LNCAP (cell line): ENCODE measurements around the gene ARHGEF28.

ENCODE experiments used
- CTCF ChIP-seq: fragments of 450-650 bp; IDR thresholded peaks from 2 replicates; pipeline ENCODE4 v1.5.1; 2017; ENCODE audit warnings: mild to moderate bottlenecking

The ARHGEF28 gene

GRCh38 chr5:73670731-73671130 is 44.7 kb downstream of the ARHGEF28 start:
- no peak for TF ChIP-seq CTCF

GRCh38 chr5:73672132-73672531 is 46.1 kb downstream of the ARHGEF28 start:
- no peak for TF ChIP-seq CTCF

GRCh38 chr5:73673161-73673591 is 47.2 kb downstream of the ARHGEF28 start:
- TF ChIP-seq CTCF, result no peak

GRCh38 chr5:73674669-73675004 is 48.6 kb downstream of the ARHGEF28 start:
- no peak for TF ChIP-seq CTCF

- no peak for TF ChIP-seq CTCF
These were observed 52.3 kb downstream of the ARHGEF28 start for GRCh38 chr5:73678322-73678740.

- TF ChIP-seq CTCF, result no peak
These were observed 52.8 kb downstream of the ARHGEF28 start for GRCh38 chr5:73678807-73679206.

- no peak for TF ChIP-seq CTCF
These were observed 56.2 kb downstream of the ARHGEF28 start for GRCh38 chr5:73682176-73682575.

GRCh38 chr5:73684691-73685090 is 58.7 kb downstream of the ARHGEF28 start:
- TF ChIP-seq CTCF, result no peak
